K562 (cell line): ENCODE data around the gene TMEM107. TPM values are rescaled to one million over a fixed set of nuclear protein-coding genes. Genes with fewer than 3 reads are reported as not detected.

Experiments used
- ARHGAP35 ChIP-seq: fragments of 450-650 bp; IDR thresholded peaks from 2 replicates; pipeline ENCODE4 v1.6.1; 2018; ENCODE audit not compliant: partially characterized antibody
- CBFA2T2 ChIP-seq: fragments of 450-650 bp; conservative IDR thresholded peaks from 2 replicates; pipeline ENCODE4 v1.6.1; 2017; ENCODE audit warnings: mild to moderate bottlenecking
- ELF4 ChIP-seq: fragments of 450-650 bp; formaldehyde crosslinking; IDR thresholded peaks from 2 replicates; pipeline ENCODE4 v1.4.0; 2022; ENCODE audit warnings: missing genetic modification characterization
- HNRNPH1 ChIP-seq: fragments of 200-400 bp; formaldehyde crosslinking; optimal IDR thresholded peaks from 2 replicates; pipeline ENCODE3; 2017; ENCODE audit warnings: low read depth, mild to moderate bottlenecking, low read length, moderate library complexity
- MAFK ChIP-seq: IDR thresholded peaks from 2 replicates; pipeline ENCODE4 v1.6.1; 2011; ENCODE audit warnings: low read length, improper control_type of control experiment
- NFRKB ChIP-seq: fragments of 450-650 bp; IDR thresholded peaks from 2 replicates; pipeline ENCODE4 v1.6.1; 2016; ENCODE audit warnings: low read depth
- POLR2A ChIP-seq: fragments of 450-650 bp; conservative IDR thresholded peaks from 2 replicates; pipeline ENCODE4 v1.6.1; 2016
- POLR3G ChIP-seq: IDR thresholded peaks from 2 replicates; pipeline ENCODE4 v1.6.1; 2011; ENCODE audit not compliant: insufficient read length, insufficient replicate concordance; ENCODE audit errors: extremely low read depth
- RBM34 ChIP-seq: fragments of 200-400 bp; formaldehyde crosslinking; IDR thresholded peaks from 2 replicates; pipeline ENCODE4 v1.6.1; 2018; ENCODE audit warnings: low read length, borderline replicate concordance; ENCODE audit not compliant: insufficient read depth
- SAFB ChIP-seq: fragments of 200-400 bp; formaldehyde crosslinking; IDR thresholded peaks from 2 replicates; pipeline ENCODE4 v1.6.1; 2017; ENCODE audit warnings: low read depth, low read length, borderline replicate concordance
- SIN3B ChIP-seq: fragments of 450-650 bp; IDR thresholded peaks from 2 replicates; pipeline ENCODE4 v1.6.1; 2017; ENCODE audit warnings: low read depth, mild to moderate bottlenecking, moderate library complexity
- U2AF1 ChIP-seq: fragments of 200-400 bp; formaldehyde crosslinking; optimal IDR thresholded peaks from 2 replicates; pipeline ENCODE3; 2017; ENCODE audit warnings: mild to moderate bottlenecking, low read depth, low read length, moderate library complexity
- ZBTB7A ChIP-seq: IDR thresholded peaks from 2 replicates; pipeline ENCODE4 v1.6.1; 2011; ENCODE audit warnings: low read depth, mild to moderate bottlenecking, low read length, moderate library complexity, borderline replicate concordance; ENCODE audit not compliant: control insufficient read depth
- ZC3H4 ChIP-seq: sonication (generic); formaldehyde crosslinking; IDR thresholded peaks from 2 replicates; pipeline ENCODE4 v1.9.0; 2021; ENCODE audit warnings: missing genetic modification reagents, borderline replicate concordance
- ZNF668 ChIP-seq: fragments of 250-450 bp; sonication (Bioruptor Pico); IDR thresholded peaks from 2 replicates; pipeline ENCODE4 v1.8.0; 2022; ENCODE audit warnings: mild to moderate bottlenecking, inconsistent platforms
- polyA plus RNA-seq, 8 experiments: library from polyadenylated mRNA; depleted of rRNA in 4 of 8; stranded (reverse) in 5 of 8; unstranded in 3 of 8; fragments of >200 nt; fragmentation: Nextera tagmentation in 2 of 8; fragmentation: Illumina TruSeq in 1 of 8; extraction: Ambion mirVana in 2 of 8; extraction: Trizol in 1 of 8; gene quantifications; 2 replicates each; pipeline versions ENCODE4 v1.2.1 to v1.2.3, GENCODE V29; 2011 to 2014; ENCODE audit warnings: inconsistent platforms in 1 of 8, missing spikeins in 1 of 8
- total RNA-seq, 7 experiments: library from RNA; depleted of rRNA in 6 of 7; stranded (reverse); fragments of >200 nt in 6 of 7; fragmentation: Illumina TruSeq in 2 of 7; extraction: Trizol in 2 of 7; gene quantifications; 2 replicates each; pipeline versions ENCODE4 v1.2.1 to v1.2.3, GENCODE V29; 2011 to 2021; ENCODE audit warnings: low replicate concordance in 1 of 7
- TF ChIP-seq, protein P1 (sequence below), 2 experiments: fragments of 450-650 bp; IDR thresholded peaks; 2 replicates each; pipeline ENCODE4 v1.6.1; 2016
- TF ChIP-seq, protein P2 (sequence below): fragments of 150-350 bp; conservative IDR thresholded peaks from 2 replicates; pipeline ENCODE4 v1.6.1; 2014; ENCODE audit warnings: low read length
- TF ChIP-seq, protein P3 (sequence below): IDR thresholded peaks from 2 replicates; pipeline ENCODE4 v1.6.1; 2014; ENCODE audit warnings: antibody characterized with exemption
- TF ChIP-seq, protein P4 (sequence below): fragments of 450-650 bp; formaldehyde crosslinking; IDR thresholded peaks from 2 replicates; pipeline ENCODE4 v1.4.0; 2020; ENCODE audit warnings: mild to moderate bottlenecking, moderate library complexity
- TF ChIP-seq, protein P5 (sequence below), 2 experiments: IDR thresholded peaks; 2 replicates each; pipeline ENCODE4 v1.6.1; 2011; ENCODE audit warnings: borderline replicate concordance in 1 of 2, control low read depth in 1 of 2, low read depth in 1 of 2, low read length in 1 of 2, mild to moderate bottlenecking in 1 of 2, mixed read lengths in 1 of 2, moderate library complexity in 1 of 2; ENCODE audit not compliant: insufficient read depth in 1 of 2, insufficient read length in 1 of 2, poor library complexity in 1 of 2, severe bottlenecking in 1 of 2; ENCODE audit errors: extremely low read depth in 1 of 2

TMEM107 gene
- total and polyA plus RNA-seq, 9 of the 15 experiments (the other 6 are each of a cell fraction or from before 2014, with no cell fraction given), result 7.1 to 26.2 (median 16.9) TPM

DNA sequence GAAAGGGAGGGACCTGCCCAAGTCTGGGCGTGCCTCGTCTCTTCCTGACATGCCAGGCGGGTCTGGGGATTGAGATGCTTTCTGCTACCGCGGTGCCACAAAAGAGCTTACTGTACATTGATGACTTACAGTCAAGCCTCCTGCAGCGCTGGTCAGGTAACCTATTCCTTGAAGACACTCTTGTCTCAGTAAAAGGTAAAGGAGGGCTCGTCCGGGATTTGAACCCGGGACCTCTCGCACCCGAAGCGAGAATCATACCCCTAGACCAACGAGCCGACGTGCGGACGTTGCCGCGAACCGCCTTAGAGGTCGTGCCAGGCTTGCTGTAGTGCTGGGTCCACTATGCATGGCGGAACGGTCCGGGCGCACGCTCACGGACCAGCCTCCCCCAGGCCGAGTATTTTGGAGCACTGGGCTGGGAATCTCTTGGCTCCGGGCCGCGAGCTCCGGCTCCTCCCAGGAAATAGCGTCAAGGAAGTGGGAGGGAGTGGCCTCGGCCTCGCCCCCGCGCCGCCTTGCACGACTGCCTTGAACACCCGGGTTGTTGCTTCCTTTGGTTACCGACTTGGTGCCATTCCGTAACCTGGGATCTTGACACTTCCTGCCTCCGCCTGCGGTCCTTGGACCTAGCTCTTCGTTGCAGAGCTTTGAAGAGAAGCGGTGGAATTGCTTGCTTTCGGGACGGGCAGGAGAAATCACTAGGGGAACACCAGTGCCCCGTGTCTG lies 46.6 kb upstream of the TMEM107 start (continued):
- TF ChIP-seq ZBTB7A (no peak), ZC3H4 (CRISPR knock-in tag) (no peak), ZNF668 (CRISPR knock-in tag) (no peak), MAFK (no peak), SIN3B (no peak; the same call in 1 of the 2 replicates), RBM34 (no peak), CBFA2T2 (no peak), ELF4 (CRISPR knock-in tag) (no peak), SAFB (no peak), POLR2A (peak; percentile 85), POLR3G (no peak), NFRKB (no peak; the same call in 1 of the 2 replicates), ARHGAP35 (no peak), U2AF1 (no peak), HNRNPH1 (no peak)
- TF ChIP-seq, protein P1, sequence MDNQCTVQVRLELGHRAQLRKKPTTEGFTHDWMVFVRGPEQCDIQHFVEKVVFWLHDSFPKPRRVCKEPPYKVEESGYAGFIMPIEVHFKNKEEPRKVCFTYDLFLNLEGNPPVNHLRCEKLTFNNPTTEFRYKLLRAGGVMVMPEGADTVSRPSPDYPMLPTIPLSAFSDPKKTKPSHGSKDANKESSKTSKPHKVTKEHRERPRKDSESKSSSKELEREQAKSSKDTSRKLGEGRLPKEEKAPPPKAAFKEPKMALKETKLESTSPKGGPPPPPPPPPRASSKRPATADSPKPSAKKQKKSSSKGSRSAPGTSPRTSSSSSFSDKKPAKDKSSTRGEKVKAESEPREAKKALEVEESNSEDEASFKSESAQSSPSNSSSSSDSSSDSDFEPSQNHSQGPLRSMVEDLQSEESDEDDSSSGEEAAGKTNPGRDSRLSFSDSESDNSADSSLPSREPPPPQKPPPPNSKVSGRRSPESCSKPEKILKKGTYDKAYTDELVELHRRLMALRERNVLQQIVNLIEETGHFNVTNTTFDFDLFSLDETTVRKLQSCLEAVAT (IDR thresholded peaks at IDR 0.05), result no peak
- TF ChIP-seq, protein P2, sequence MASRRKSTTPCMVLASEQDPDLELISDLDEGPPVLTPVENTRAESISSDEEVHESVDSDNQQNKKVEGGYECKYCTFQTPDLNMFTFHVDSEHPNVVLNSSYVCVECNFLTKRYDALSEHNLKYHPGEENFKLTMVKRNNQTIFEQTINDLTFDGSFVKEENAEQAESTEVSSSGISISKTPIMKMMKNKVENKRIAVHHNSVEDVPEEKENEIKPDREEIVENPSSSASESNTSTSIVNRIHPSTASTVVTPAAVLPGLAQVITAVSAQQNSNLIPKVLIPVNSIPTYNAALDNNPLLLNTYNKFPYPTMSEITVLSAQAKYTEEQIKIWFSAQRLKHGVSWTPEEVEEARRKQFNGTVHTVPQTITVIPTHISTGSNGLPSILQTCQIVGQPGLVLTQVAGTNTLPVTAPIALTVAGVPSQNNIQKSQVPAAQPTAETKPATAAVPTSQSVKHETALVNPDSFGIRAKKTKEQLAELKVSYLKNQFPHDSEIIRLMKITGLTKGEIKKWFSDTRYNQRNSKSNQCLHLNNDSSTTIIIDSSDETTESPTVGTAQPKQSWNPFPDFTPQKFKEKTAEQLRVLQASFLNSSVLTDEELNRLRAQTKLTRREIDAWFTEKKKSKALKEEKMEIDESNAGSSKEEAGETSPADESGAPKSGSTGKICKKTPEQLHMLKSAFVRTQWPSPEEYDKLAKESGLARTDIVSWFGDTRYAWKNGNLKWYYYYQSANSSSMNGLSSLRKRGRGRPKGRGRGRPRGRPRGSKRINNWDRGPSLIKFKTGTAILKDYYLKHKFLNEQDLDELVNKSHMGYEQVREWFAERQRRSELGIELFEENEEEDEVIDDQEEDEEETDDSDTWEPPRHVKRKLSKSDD, result no peak
- TF ChIP-seq, protein P3, sequence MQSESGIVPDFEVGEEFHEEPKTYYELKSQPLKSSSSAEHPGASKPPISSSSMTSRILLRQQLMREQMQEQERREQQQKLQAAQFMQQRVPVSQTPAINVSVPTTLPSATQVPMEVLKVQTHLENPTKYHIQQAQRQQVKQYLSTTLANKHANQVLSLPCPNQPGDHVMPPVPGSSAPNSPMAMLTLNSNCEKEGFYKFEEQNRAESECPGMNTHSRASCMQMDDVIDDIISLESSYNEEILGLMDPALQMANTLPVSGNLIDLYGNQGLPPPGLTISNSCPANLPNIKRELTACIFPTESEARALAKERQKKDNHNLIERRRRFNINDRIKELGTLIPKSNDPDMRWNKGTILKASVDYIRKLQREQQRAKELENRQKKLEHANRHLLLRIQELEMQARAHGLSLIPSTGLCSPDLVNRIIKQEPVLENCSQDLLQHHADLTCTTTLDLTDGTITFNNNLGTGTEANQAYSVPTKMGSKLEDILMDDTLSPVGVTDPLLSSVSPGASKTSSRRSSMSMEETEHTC, result no peak
- TF ChIP-seq, protein P4, sequence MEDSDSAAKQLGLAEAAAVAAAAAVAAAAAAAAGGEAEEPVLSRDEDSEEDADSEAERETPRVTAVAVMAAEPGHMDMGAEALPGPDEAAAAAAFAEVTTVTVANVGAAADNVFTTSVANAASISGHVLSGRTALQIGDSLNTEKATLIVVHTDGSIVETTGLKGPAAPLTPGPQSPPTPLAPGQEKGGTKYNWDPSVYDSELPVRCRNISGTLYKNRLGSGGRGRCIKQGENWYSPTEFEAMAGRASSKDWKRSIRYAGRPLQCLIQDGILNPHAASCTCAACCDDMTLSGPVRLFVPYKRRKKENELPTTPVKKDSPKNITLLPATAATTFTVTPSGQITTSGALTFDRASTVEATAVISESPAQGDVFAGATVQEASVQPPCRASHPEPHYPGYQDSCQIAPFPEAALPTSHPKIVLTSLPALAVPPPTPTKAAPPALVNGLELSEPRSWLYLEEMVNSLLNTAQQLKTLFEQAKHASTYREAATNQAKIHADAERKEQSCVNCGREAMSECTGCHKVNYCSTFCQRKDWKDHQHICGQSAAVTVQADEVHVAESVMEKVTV (CRISPR knock-in tag), result no peak
- TF ChIP-seq, protein P5, sequence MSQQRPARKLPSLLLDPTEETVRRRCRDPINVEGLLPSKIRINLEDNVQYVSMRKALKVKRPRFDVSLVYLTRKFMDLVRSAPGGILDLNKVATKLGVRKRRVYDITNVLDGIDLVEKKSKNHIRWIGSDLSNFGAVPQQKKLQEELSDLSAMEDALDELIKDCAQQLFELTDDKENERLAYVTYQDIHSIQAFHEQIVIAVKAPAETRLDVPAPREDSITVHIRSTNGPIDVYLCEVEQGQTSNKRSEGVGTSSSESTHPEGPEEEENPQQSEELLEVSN (IDR thresholded peaks at IDR 0.05; ENCODE audit: borderline replicate concordance in 1 of 2, extremely low read depth in 1 of 2, insufficient read depth in 1 of 2, insufficient read length in 1 of 2, low read depth in 1 of 2, low read length in 1 of 2, poor library complexity in 1 of 2, severe bottlenecking in 1 of 2), result no peak
